ENCODE data around the gene PCSK7.
"Not testable (repeated sequence)": the region's sequence is repeated elsewhere in the genome, so short reads cannot be mapped to it uniquely, and the experiment has no call there.

PCSK7 gene

GRCh38 chr11:117212697-117213355 is 19.0 kb downstream of the PCSK7 start:
- no peak for DNase-seq

- DNase-seq: no peak
Measured at GRCh38 chr11:117210620-117211019, 21.3 kb downstream of the PCSK7 start.

GRCh38 chr11:117209351-117210125 is 22.3 kb downstream of the PCSK7 start:
- DNase-seq: not testable (repeated sequence)

GRCh38 chr11:117208710-117209109 is 23.2 kb downstream of the PCSK7 start:
- DNase-seq: not testable (repeated sequence)

- DNase-seq: not testable (repeated sequence)
Measured at GRCh38 chr11:117207481-117207880, 24.4 kb downstream of the PCSK7 start.

- not testable (repeated sequence) for DNase-seq
Measured at GRCh38 chr11:117206859-117207258, 25.0 kb downstream of the PCSK7 start.

- not testable (repeated sequence) for DNase-seq
Measured at GRCh38 chr11:117206111-117206510, 25.8 kb downstream of the PCSK7 start.

GRCh38 chr11:117205211-117205818 is 26.6 kb downstream of the PCSK7 start:
- no peak for DNase-seq

- no peak for DNase-seq
Measured at GRCh38 chr11:117204283-117205080, 27.4 kb downstream of the PCSK7 start.

- no peak for DNase-seq
Measured at GRCh38 chr11:117203069-117203407, 28.8 kb downstream of the PCSK7 start.

GRCh38 chr11:117202386-117203068 is 29.3 kb downstream of the PCSK7 start:
- no peak for DNase-seq

GRCh38 chr11:117201658-117202305 is 30.1 kb downstream of the PCSK7 start:
- no peak for DNase-seq

GRCh38 chr11:117200813-117201657 is 30.8 kb downstream of the PCSK7 start:
- DNase-seq: no peak

- no peak for DNase-seq
Measured at GRCh38 chr11:117199916-117200812, 31.7 kb downstream of the PCSK7 start.

GRCh38 chr11:117199053-117199915 is 32.6 kb downstream of the PCSK7 start, which contains the start of gene TAGLN:
TAGLN (plus strand) TSS chr11:117199370; CDS start chr11:117203014, 3,644 bp downstream.
- DNase-seq: no peak

GRCh38 chr11:117198613-117199012 is 33.3 kb downstream of the PCSK7 start:
- no peak for DNase-seq

- no peak for DNase-seq
Measured at GRCh38 chr11:117197516-117198456, 34.1 kb downstream of the PCSK7 start.

GRCh38 chr11:117197006-117197405 is 34.9 kb downstream of the PCSK7 start:
- DNase-seq: no peak
